Subcutaneous adipose tissue (tissue), 4 donors: ENCODE measurements around the gene SNCA. TPM values are rescaled to one million over a fixed set of nuclear protein-coding genes. Genes with fewer than 3 reads are reported as not detected.

Source experiments
- total RNA-seq, 4 donors: library from RNA; depleted of rRNA; stranded (reverse); fragments of >200 nt; gene quantifications; one replicate each; pipeline ENCODE4 v1.1.0, GENCODE V29; 2016
- TF ChIP-seq, protein P1 (sequence below): fragments of 450-650 bp; IDR thresholded peaks from one replicate; pipeline ENCODE4 v1.5.1; 2016; ENCODE audit warnings: low read depth, mild to moderate bottlenecking, control low read depth, antibody characterized with exemption, moderate library complexity

SNCA gene
- total RNA-seq, 4 donors from 2014 or later: 4.7 to 26.2 (median 11.0) TPM

- TF ChIP-seq, protein P1, sequence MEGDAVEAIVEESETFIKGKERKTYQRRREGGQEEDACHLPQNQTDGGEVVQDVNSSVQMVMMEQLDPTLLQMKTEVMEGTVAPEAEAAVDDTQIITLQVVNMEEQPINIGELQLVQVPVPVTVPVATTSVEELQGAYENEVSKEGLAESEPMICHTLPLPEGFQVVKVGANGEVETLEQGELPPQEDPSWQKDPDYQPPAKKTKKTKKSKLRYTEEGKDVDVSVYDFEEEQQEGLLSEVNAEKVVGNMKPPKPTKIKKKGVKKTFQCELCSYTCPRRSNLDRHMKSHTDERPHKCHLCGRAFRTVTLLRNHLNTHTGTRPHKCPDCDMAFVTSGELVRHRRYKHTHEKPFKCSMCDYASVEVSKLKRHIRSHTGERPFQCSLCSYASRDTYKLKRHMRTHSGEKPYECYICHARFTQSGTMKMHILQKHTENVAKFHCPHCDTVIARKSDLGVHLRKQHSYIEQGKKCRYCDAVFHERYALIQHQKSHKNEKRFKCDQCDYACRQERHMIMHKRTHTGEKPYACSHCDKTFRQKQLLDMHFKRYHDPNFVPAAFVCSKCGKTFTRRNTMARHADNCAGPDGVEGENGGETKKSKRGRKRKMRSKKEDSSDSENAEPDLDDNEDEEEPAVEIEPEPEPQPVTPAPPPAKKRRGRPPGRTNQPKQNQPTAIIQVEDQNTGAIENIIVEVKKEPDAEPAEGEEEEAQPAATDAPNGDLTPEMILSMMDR: no peak
Observed at GRCh38 chr4:89755220-89755619, 81.7 kb downstream of the SNCA start.

DNA sequence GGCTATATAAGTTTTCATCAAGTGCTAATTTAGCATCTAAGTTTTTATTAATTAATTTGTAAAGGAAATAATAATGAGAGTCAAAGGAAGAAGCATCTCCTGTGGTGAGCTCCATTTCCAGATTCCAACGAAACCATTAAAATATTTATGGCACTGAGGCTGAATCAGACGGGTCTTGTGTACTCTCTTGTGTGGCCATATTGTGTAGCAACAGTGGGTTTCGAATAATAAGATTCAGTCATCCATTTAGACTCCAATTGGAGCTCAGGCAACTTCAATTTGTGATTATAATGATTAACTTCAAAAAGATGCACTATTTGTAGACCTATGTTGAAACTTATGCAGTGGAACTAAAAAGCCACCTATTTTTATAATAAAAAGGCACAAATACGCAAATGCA lies 82.4 kb downstream of the SNCA start:
- TF ChIP-seq, protein P1: no peak

GRCh38 chr4:89753601-89754066 lies 83.3 kb downstream of the SNCA start:
- TF ChIP-seq, protein P1: no peak

DNA sequence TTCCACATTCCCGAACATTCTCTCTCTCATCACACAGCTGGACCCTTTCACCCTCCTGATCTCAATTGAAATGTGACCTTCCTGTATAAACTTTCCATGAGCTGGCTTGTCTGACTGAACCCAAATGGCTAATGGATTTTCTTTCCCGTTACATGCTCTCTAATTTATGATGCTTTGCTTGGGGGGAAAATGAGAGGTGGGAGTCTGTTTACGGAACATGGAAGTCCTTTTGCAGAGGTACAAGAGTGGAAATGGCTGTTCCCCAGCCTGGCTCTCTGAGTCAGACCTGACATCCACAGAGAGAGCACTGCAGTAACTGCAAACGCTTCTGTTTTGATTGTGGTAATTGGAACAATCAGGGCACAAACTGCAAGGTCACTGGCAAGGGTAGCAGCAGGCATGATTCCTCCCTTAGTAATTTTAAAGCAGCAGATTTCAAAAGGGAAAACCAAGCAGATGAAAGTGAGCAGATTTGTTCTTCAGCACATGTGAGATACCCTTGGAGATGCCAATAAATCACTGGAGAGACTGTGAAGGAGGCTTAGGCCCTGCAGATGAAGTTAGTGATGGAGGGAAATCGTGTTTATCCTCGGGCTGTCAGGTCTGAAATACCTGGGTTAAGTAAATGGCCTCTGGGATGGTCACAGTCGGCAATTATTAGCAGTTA lies 83.9 kb downstream of the SNCA start:
- TF ChIP-seq, protein P1: no peak

DNA sequence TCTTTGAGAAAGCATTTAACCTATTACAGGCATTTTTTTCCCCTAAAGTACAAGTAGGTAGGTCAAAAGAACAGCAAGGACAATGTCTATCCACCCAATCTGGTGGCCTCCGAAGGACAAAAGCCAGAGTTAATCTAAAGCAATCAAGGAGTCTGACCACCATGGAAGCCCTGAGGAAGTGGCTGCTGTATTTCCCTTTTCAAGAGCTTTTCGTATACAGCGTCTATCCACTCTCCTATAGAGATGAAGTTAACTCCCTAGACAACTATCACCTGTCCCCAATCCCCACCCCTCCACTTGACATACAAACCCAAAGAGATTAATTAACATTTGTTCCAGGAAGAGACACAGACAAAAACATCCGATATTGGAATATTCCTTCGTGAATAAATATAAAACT lies 85.5 kb downstream of the SNCA start:
- TF ChIP-seq, protein P1: no peak

GRCh38 chr4:89746377-89746776 lies 90.6 kb downstream of the SNCA start:
- TF ChIP-seq, protein P1: no peak

DNA sequence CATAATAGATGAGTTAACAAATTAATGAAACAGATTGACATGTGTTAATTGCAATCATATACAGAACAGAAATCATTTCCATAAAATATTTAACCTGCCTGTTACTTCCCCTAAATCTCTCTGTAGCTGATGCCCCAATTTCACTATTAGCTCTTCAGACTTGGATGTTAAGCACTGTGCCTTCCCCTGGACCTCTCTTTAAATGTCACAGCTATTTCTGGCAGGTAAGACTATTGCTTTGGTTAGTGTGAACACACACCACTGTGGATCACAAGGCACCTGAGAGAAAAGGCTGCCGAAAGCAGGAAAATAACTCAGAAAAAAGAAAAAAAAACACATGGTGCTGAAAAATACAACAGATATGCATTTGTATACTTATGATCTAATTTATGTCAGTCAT lies 91.3 kb downstream of the SNCA start:
- TF ChIP-seq, protein P1: no peak
